Astrocyte (in vitro differentiated cells and primary cell): ENCODE data around the gene SH3PXD2B.

Source experiments
- CTCF ChIP-seq: IDR thresholded peaks from 2 replicates; pipeline ENCODE4 v1.5.1; 2011; ENCODE audit warnings: low read depth, mild to moderate bottlenecking, inconsistent platforms, low read length, moderate library complexity; ENCODE audit not compliant: insufficient read depth
- EZH2 ChIP-seq: IDR thresholded peaks from 2 replicates; pipeline ENCODE4 v1.6.1; 2012; ENCODE audit warnings: mild to moderate bottlenecking, low read length, inconsistent platforms; ENCODE audit not compliant: insufficient read depth

- TF ChIP-seq EZH2 (no peak), CTCF (no peak)
Observed at GRCh38 chr5:172281346-172281745, 173.0 kb downstream of the SH3PXD2B start.
